ENCODE results near the gene SPTLC3. TPM values are rescaled to one million over a fixed set of nuclear protein-coding genes. Genes with fewer than 3 reads are reported as not detected.

The SPTLC3 gene
- total RNA-seq, 4 donors from 2014 or later = 62.5 to 76.6 (median 71.9) TPM

DNA sequence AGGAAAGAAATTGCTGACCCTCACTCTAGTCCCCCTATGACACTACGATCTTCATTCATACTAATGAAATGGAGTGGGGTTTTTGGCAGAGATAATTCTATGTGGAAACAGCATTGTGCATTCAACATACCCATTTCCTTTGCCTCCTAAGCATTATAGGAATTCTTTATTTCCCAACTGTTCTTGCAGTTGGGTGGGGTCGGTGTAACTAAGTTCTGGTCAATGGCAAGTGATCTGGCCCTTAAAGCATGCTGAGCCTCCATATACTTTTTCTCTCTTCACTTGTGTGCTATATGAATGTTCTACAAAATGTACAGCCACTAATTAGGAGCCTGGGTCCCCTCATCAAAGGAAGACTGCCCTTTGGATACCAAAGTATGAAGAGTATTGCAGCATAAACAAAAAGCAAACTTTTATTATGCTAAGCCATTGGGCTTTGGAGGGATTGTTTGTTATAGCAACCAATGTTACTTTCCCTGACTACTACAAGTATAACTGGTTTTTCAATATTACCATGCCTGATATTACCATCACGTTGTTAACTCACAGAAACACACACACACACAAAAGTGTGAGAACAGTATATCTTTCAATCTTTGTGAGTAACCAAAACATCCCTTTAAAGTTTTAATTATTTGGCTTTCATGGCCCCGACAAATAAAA, 203.3 kb downstream of the SPTLC3 start:
- no peak for DNase-seq (ENCODE audit: low spot score in 2 of 2)
- WGBS, 2 donors = 44 to 55% methylated on average over 4 of the region's 4 CpGs
- no peak overlapping the region for H3K4me3 ChIP-seq (ENCODE audit: low read depth, poor library complexity, severe bottlenecking)
- no peak for TF ChIP-seq POLR2A (IDR thresholded peaks at IDR 0.05)
- TF ChIP-seq, protein P1, sequence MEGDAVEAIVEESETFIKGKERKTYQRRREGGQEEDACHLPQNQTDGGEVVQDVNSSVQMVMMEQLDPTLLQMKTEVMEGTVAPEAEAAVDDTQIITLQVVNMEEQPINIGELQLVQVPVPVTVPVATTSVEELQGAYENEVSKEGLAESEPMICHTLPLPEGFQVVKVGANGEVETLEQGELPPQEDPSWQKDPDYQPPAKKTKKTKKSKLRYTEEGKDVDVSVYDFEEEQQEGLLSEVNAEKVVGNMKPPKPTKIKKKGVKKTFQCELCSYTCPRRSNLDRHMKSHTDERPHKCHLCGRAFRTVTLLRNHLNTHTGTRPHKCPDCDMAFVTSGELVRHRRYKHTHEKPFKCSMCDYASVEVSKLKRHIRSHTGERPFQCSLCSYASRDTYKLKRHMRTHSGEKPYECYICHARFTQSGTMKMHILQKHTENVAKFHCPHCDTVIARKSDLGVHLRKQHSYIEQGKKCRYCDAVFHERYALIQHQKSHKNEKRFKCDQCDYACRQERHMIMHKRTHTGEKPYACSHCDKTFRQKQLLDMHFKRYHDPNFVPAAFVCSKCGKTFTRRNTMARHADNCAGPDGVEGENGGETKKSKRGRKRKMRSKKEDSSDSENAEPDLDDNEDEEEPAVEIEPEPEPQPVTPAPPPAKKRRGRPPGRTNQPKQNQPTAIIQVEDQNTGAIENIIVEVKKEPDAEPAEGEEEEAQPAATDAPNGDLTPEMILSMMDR (IDR thresholded peaks at IDR 0.05) = no peak
- intact Hi-C loops (cut with DNase I; ENCODE audit: low total_unique reads) = no loop called here

GRCh38 chr20:13212750-13213149, 204.0 kb downstream of the SPTLC3 start:
- TF ChIP-seq, protein P1 (IDR thresholded peaks at IDR 0.05) = no peak
- TF ChIP-seq POLR2A (IDR thresholded peaks at IDR 0.05) = no peak
- intact Hi-C loops (cut with DNase I; ENCODE audit: low total_unique reads) = no loop called here
- peak in 1 of 2 donors; percentile 65 for DNase-seq (ENCODE audit: low spot score in 2 of 2)
- 40% methylated on average over 5 of the region's 5 CpGs for WGBS, 2 donors
- no peak overlapping the region for H3K4me3 ChIP-seq (ENCODE audit: low read depth, poor library complexity, severe bottlenecking)

GRCh38 chr20:13213335-13213734, 204.6 kb downstream of the SPTLC3 start:
- 69 to 73% methylated on average over 1 of the region's 1 CpG for WGBS, 2 donors
- TF ChIP-seq, protein P1 (IDR thresholded peaks at IDR 0.05) = no peak
- no peak for TF ChIP-seq POLR2A (IDR thresholded peaks at IDR 0.05)
- H3K4me3 ChIP-seq (ENCODE audit: low read depth, poor library complexity, severe bottlenecking) = no peak overlapping the region
- no peak for DNase-seq (ENCODE audit: low spot score in 2 of 2)
- intact Hi-C loops (cut with DNase I; ENCODE audit: low total_unique reads) = no loop called here

- WGBS, 2 donors = 33 to 46% methylated on average over 1 of the region's 1 CpG
- H3K4me3 ChIP-seq (ENCODE audit: low read depth, poor library complexity, severe bottlenecking) = no peak overlapping the region
- no peak for TF ChIP-seq POLR2A (IDR thresholded peaks at IDR 0.05)
- TF ChIP-seq, protein P1 (IDR thresholded peaks at IDR 0.05) = no peak
- intact Hi-C loops (cut with DNase I; ENCODE audit: low total_unique reads) = no loop called here
- no peak for DNase-seq (ENCODE audit: low spot score in 2 of 2)
Measured at GRCh38 chr20:13216533-13216932, 207.8 kb downstream of the SPTLC3 start.

Other genes with a start within 250 kb of the SPTLC3 start
- gene ISM1, start 212.3 kb downstream of the SPTLC3 start, total RNA-seq = 10 to 100 TPM; 12.4 to 27.6 (median 24.1) TPM

All from lower leg skin (tissue), 4 donors.